HG02852 (cell line): Measurements from ENCODE around the gene DDX43.
"Not testable (repeated sequence)": the region's sequence is repeated elsewhere in the genome, so short reads cannot be mapped to it uniquely, and the experiment has no call there.

Source experiments
- ATAC-seq: cut with Tn5 transposase; IDR thresholded peaks from one replicate; pipeline ENCODE4 v1.9.1; 2021; ENCODE audit warnings: mild to moderate bottlenecking, moderate library complexity; ENCODE audit not compliant: unreplicated experiment

The DDX43 gene

GRCh38 chr6:73388800-73389512 lies 5.7 kb upstream of the DDX43 start:
- ATAC-seq = peak; percentile 82

DNA sequence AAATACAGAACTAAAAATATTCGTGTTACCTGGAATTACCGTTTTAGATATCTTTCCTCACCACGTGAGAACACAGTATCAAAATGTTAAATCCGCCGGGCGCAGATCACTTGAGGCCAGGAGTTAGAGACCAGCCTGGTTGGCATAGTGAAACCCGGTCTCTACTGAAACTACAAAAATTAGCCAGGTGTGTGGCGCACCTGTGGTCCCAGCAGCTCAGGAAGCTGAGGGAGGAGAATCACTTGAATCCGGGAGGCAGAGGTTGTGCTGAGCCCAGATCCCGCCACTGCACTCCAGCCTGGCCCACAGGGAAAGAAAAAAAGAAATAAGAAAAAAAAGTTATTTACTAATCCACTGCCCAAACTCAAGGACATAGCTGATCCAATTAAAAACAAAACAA lies 4.8 kb upstream of the DDX43 start:
- no peak for ATAC-seq

DNA sequence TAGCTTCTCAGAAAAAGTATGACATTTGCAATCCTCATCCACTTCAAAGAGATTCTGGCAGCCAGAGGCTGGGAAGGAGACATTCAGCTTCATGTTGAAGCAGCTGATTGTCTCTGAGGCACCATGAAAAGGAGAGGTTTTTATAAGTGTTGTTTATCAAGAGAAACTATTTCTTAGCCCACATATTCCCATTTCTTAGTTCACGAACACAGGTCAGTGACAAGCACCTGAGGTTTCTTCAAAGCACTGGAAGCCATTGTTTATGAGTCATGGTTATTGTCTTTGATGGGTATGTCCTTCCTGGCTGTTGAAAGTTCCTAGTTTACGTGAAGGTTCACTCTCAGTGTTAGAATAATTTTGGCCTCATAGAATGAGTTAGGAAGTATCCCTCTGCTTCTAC lies 3.0 kb upstream of the DDX43 start:
- no peak for ATAC-seq

DNA sequence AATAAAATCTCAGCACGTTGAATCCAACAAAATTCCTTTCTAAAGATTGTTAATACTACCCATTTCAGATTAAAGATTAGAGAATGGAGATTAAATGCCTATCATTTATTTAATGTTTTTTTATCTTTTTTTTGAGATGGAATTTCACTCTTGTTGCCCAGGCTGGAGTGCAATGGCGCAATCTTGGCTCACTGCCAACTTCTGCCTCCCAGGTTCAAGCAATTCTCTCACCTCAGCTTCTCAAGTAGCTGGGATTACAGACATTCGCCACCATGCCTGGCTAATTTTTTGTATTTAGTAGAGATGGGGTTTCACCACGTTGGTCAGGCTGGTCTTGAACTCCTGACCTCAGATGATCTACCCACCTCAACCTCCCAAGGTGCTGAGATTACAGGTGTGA lies 2.4 kb upstream of the DDX43 start:
- ATAC-seq = not testable (repeated sequence)

GRCh38 chr6:73393278-73393677 lies 1.4 kb upstream of the DDX43 start:
- ATAC-seq = no peak

DNA sequence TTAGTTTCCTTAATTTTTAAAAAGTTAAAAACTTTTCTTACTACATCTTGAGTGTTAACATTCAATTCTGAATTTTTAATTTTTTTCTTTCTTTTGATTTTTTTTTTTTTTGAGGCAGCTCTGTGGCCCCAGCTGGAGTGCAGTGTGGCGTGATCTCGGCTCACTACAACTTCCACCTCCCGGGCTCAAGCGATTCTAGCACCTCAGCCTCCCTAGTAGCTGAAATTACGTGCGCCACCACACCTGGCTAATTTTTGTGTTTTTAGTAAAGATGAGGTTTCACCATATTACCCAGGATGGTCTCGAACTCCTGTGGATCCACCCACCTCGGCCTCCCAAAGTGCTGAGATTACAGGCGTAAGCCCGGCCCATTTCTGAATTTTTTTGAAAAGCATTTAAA lies 1.2 kb downstream of the DDX43 start:
- ATAC-seq = no peak

GRCh38 chr6:73400656-73401055 lies 6.0 kb downstream of the DDX43 start:
- no peak for ATAC-seq

DNA sequence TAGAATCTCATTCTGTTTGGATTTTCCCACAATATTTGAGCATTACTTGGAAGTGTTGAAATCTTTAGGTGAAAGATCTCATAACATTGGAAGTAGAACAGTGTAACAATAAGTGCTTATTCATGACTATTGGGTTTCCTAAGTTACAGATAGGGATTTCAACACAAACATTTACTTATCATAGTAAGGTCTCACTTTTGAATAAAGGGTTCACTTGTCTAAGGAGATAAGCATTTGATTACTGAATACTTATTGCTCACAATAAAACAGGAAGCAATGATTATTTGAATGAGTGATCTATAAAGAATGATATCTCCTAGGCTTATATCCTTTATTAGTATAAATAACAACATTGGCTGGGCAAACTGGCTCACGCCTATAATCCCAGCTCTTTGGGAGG lies 14.8 kb downstream of the DDX43 start:
- ATAC-seq = no peak

- ATAC-seq = no peak
These were observed 18.5 kb downstream of the DDX43 start for GRCh38 chr6:73413102-73413501.

DNA sequence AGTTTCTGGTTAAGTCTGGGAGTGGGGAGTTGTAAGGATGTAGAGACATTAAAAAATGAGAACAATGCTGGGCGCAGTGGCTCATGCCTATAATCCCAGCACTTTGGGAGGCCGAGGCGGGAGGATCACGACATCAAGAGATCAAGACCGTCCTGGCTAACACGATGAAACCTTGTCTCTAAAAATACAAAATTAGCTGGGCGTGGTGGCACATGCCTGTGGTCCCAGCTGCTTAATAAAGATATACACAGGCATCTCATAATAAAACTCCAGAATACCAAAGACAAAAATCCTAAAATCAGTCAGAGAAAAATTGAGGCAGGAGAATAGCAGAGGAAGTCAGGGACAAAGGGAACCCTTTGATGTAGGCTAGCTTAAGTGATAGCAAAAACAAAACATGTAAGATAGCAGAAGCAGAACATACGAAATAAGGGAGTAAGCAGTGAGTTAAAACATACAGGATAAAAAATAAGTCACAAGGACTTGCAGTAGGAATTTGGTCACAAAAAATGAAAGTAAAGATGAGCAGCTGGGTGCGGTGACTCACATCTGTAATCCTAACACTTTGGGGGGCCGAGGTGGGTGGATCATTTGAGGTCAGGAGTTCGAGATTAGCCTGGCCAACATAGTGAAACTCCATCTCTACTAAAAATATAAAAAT lies 23.6 kb downstream of the DDX43 start:
- no peak for ATAC-seq

DNA sequence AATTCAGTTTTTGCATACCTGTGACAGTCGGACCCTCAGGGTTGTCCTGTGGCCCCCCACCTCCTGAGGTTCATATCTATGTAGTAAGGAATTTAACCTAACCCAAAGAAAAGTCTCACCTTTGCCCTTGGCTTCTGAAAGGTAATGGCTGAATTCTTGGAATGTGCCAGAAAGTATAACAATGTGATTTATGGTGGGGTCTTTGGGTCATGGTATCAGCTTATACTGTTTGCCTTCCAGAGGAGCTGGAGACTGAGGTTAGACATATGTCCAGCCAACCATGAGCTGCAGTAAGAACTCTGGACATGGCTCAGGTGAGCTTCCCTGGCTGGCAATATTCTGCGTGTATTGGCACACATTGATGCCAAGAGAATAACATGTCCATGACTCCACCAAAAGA lies 26.9 kb downstream of the DDX43 start:
- no peak for ATAC-seq

DNA sequence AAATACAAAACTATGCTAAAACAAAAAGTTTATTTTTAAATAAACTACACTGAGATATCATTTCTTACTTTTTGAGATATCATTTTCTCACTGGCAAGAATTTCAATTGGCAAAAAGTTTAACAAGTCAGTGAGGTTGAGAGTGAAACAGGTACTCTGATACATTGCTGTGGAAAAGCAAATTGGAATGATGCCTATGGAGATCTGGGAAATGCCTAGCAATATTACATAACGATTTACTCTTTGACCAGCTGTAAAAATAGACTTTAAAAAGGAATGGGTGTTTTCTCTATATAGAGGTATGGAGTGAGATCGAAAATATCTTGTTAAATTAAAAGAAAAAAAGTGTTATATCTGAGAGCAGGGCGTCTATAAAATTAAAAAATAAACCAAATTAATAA lies 40.6 kb downstream of the DDX43 start:
- no peak for ATAC-seq

DNA sequence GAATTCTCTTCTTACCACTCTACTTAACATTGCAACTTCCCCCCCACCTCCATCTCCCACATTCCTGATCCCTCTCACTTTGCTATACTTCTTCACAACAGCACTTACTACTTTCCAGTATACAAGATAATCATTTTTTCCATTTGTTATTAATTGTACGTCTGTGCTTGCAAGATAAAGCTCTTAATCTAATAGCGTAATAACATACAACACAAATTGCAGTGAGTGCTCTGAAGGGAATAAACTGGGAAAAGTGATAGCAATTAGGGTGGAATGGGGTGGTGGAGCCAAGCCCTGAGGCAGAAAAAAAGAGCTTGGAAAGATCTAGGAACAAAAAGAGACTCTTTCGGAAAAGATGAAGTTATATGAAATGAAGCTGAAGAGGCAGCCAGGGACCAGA lies 48.9 kb downstream of the DDX43 start:
- ATAC-seq = no peak

GRCh38 chr6:73451223-73452106 lies 56.8 kb downstream of the DDX43 start:
- peak; percentile 50 for ATAC-seq

- peak; percentile 71 for ATAC-seq
These were observed 57.5 kb downstream of the DDX43 start, which contains the start of gene CGAS for GRCh38 chr6:73452107-73452461. TSS of gene CGAS (minus strand) at chr6:73452297. CDS start at chr6:73452181, 116 bp downstream.

GRCh38 chr6:73455865-73456629 lies 61.4 kb downstream of the DDX43 start:
- ATAC-seq = no peak

DNA sequence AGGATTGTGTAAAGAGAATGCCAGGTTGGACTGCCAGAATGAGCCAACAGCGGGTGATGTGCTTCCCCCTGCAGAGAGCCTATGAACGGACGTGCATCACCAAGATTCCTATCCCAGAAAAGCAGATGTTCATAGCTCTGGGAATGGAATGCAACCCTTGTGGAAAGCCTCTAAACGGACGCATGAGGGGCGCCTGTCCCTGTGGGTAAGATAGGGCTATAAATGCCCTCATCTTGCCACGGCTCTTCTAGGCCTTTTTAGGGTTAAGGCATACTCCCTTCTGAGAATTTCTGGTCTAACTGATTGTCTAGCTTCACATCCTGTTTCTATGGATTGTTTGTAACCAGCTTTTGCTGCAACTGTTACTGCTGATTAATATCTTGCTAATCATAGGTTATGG lies 64.8 kb downstream of the DDX43 start:
- ATAC-seq = not testable (repeated sequence)

GRCh38 chr6:73460056-73460455 lies 65.4 kb downstream of the DDX43 start:
- ATAC-seq = no peak

DNA sequence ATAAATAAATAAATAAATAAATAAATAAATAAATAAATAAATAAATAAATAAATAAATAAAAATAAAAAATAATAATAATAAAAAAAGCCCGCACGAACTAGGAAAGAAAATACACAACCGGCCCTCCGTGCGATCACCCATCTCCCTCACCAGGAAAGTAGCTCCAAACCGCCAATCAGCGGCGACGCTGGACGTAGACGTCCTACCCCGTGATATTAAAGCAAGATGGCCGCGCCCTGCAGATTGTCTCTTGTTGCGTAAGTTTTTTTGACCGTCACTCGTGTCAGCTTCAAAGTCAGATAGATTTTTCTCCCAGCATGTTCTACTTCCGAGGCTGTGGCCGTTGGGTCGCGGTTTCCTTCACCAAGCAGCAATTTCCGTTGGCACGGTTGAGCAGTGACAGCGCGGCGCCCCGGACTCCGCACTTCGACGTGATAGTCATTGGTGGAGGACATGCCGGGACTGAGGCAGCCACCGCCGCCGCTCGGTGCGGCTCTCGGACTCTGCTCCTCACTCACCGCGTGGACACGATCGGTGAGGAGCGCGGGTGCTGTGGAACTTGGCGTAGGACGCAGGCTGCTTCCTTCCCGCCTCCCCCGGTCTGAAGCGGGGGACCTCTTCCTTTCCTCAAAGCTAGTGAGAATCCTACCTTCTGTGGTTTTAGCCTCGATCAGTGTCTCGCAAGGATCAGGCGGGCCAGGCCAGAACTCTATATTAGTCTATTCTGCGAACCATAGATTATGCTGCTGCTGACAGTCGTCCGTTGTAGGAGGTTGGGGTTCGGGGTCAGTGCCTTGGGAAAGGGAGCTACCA lies 67.1 kb downstream of the DDX43 start, which contains the start of gene MTO1:
TSS of gene MTO1 (plus strand) at position 201 of the 814 bp plus-strand sequence. CDS start at position 319, 118 bp downstream.
- ATAC-seq = peak; percentile 92
